Activated CD4-positive, alpha-beta T cell treated with anti-CD3 and anti-CD28 coated beads for 4 hours (primary cell): ENCODE results near the gene RFX2.

ENCODE experiments used
- DNase-seq, 2 donors: peaks; one replicate each; pipeline ENCODE4 v3.0.0-alpha.2; 2020

RFX2 gene

DNA sequence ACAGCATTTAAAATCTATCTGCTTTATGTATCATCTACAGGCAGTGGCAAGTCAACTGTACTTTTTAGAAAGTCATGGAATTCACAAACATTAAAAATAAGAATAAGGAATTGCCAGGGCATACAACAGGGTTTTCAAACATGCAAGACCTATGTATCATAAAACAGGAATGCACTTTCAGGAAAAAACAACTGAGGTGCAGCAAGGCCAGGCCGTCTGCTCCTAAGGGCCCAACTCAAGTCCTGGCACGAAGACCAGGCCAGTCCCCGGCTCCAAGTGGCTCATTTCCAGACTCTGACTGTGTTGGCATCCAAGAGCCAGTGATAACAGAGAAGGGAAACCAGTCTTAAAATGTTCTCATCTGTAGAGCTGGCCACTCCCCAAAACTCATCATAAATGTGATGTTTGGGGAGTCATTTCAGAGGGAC lies 7.1 kb downstream of the RFX2 start:
- no peak for DNase-seq

- DNase-seq: no peak
These were observed 8.3 kb downstream of the RFX2 start for GRCh38 chr19:6101991-6102390.

DNA sequence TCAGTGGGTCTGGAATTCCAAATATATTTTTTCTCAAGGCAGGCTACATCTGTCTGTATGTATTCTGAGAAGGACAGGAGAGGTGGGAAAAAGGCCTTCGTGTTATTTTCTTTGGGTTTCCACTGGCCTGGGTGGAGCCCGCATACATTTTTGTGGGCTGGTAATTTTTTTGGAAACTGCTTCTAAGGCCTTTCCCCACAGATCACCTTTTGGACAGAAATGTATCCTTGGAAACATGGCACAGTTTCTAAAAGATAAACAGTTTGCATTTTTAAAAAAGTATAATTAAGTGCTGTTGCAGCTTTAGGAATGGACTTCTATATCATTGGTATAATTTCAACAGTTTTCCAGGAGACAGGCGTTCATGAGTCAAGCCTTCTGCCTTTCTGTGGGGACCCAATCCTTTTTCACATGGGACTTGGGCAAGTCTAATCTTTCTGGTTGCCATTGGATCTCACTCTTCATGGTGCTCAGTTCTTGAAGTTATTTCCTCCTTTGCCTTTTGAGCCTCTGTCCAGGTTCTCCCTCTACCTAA lies 8.9 kb downstream of the RFX2 start:
- DNase-seq: no peak

DNA sequence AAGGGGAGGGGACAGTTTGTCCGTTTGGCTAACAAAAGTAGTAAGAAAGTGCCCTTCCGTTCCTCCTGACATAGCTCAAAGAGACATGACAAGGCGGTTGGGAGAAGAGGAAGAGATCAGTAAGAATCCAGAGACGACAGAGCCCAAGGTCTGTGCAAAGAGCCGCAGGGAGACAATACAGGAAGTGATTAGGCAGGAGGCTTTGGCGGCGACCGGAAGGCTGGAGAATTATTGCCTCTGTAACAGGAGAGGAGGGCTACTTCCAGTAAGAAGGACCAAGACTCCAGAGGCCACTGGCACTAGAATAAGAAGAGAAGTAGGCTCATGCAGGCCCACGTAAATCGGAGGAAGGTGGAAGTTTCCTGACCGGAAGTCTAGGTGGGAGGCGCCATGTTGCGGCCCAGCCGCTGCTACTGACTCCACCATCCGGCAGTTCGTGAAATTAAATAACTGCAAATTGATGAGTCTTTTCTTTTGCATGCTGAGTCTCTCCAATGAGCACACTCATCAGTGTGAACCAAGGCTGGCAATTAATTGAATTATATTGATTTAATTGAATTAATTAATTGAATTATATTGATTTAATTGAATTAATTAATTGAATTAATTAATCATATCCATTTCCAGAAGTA lies 9.9 kb downstream of the RFX2 start:
- peak in 1 of 2 donors; percentile 21 for DNase-seq

- DNase-seq: no peak
These were observed 10.7 kb downstream of the RFX2 start for GRCh38 chr19:6099599-6099998.

- no peak for DNase-seq
These were observed 11.3 kb downstream of the RFX2 start for GRCh38 chr19:6099033-6099432.

- DNase-seq: no peak
These were observed 11.7 kb downstream of the RFX2 start for GRCh38 chr19:6098574-6098973.

DNA sequence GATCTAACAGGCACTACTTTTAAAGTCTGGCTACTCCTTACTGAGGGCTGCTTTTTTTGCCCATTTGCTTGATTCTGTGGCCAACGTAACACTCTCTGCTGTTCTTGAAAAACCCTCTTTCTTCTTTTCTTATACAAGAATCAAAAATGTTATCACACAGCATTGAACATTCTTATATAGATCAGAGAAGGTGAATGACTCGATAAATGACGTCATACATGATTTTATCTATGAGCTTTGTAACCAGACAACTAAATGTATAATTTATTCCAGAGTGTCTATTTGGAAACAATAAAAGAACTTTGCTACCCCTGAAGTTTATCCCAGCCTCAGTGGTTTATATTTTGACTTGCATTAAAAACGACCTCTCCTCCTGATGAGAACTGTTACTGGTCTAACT lies 12.4 kb downstream of the RFX2 start:
- DNase-seq: no peak

- no peak for DNase-seq
These were observed 14.5 kb downstream of the RFX2 start for GRCh38 chr19:6095760-6096159.

DNA sequence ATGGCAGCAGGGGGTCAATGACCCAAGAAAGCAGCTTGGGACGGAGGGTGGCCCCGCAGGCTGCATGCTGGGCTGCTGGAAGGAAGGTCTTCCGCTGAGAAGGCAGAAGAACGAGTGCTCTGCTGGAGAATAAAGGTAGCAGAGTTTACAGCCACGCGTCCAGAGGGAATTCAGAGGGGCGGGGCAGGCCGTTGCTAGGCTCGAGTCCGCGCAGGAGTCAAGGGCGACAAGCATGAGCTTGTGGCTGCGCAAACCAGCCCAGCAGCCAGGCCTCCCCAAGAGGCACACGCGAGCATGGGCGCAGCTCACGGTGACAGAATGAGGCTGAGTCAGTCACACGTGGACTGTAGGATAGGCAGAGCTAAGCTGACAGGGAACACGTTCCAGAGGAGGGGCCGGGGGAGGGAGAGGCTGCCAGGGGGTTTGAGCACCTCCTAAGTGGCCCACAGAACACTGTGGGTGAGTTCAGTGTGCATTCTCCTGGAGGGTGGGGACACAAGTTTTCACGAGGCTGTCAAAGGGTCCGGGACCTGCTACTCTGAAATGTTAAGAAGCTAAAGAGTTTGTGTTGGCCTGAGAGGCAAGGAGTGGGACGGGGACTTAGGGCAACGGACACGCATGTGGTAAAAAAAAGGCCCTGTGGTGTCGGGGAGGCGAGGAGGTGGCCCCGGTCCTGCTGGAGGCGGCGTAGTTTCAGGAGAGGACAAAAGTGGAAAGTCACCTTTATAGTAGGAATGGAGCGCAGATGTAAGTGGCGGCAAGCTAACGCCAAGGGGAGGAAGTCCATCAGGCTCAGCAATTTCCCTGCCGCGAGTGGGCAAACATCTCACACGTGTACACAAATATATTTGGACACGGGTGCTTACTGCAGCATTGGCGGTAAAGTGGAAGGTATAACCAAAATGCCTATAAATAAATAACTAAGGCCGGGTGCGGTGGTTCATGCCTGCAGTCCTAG lies 17.7 kb downstream of the RFX2 start:
- no peak for DNase-seq

DNA sequence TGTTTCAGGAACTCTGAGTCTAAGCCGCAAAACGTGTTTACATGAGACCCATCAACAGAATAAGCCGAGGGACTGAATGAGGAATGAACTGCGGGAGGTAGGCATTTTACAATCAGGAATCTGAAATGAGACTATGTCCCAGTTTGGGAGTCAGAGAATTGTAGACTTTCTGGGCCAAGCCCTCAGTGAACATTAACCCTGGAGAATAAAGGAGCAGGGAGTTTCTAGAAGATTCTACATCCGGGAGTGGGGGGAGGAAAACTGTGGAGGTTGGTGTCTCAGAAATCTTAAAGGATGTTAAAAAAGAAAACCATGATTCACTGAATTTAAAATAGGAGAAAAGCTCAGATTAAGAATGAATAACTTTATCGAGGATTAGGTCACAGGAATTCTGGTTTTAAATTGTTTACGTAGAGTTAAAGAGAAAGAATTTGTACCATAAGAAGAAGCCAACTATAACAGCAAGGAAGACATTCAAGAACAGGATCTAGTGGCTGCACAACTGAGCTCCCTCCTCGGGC lies 18.5 kb downstream of the RFX2 start:
- DNase-seq: no peak

DNA sequence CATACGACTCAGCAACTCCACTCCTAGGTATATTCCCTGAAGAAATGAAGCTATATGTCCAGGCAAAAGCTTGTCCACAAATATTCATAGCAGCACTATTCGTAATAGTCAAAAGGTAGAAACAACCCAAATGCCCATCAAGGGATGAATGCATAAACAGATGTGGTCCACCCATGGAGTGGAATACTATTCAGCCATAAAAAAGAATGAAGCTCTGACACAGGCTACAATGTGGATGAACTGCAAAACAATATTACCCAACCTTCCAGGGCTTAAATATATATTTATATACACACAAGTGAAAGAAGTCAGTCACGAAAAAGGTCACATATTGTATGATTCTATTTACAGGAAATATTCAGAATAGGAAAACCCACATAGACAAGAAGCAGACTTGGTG lies 19.7 kb downstream of the RFX2 start:
- DNase-seq: no peak

- no peak for DNase-seq
These were observed 21.7 kb downstream of the RFX2 start for GRCh38 chr19:6088602-6089049.

GRCh38 chr19:6087074-6087571 lies 23.2 kb downstream of the RFX2 start:
- no peak for DNase-seq

- no peak for DNase-seq
These were observed 24.1 kb downstream of the RFX2 start for GRCh38 chr19:6086068-6086788.

DNA sequence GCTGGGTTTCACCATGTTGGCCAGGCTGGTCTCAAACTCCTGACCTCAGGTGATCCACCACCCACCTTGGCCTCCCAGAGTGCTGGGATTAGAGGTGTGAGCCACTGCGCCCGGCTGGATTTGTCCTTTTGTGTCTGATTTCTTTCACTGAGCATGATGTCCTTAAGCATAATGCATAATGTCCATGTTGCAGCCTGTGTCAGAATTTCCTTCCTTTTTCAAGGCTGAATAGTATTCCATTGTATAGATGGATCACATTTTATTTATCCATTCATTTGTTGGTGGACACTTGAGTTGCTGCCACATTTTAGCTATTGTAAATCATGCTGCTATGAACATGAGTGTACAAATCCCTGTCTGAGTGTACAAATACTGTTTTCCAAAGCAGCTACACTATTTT lies 25.5 kb downstream of the RFX2 start:
- DNase-seq: no peak

- no peak for DNase-seq
These were observed 31.2 kb downstream of the RFX2 start for GRCh38 chr19:6079107-6079506.

- no peak for DNase-seq
These were observed 32.2 kb downstream of the RFX2 start for GRCh38 chr19:6078068-6078467.

GRCh38 chr19:6076675-6077463 lies 33.4 kb downstream of the RFX2 start:
- DNase-seq: no peak

DNA sequence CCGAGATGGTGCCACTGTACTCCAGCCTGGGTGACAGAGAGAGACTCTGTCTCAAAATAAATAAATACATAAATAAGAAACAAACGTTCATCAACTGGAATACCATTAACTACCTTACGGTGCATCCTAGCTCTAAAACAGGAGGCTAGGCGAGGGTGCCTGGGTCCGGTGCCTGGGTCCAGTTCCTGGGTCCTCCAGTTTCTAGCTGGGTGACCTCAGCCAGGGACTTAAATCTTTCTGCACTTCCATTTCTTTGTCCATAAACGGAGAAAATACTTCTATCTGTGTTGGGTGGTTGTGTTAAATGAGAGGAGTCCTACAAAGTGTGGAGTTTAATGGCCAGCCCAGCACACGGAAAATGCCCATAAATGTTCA lies 34.0 kb downstream of the RFX2 start:
- DNase-seq: no peak

GRCh38 chr19:6074709-6075403 lies 35.4 kb downstream of the RFX2 start:
- DNase-seq: no peak
